Prostate gland (tissue), 2 donors: ENCODE data around the gene BMP3. TPM values are rescaled to one million over a fixed set of nuclear protein-coding genes. Genes with fewer than 3 reads are reported as not detected.

ENCODE experiments used
- DNase-seq: peaks from one replicate; pipeline ENCODE4 v3.0.0-alpha.2; 2019; ENCODE audit warnings: low spot score
- H3K27ac ChIP-seq, 2 donors: fragments of 200-600 bp; sonication (generic); 2 replicates each; pipeline ENCODE4 v1.5.1; 2017 to 2019
- H3K27me3 ChIP-seq: fragments of 200-600 bp; sonication (generic); replicated peaks from 2 replicates; pipeline ENCODE4 v1.5.1; 2019; ENCODE audit not compliant: insufficient read depth
- H3K36me3 ChIP-seq, 2 donors: fragments of 200-600 bp; sonication (generic); 1 replicate in 1 of 2; 2 replicates in 1 of 2; pipeline versions ENCODE4 v1.5.1 to v1.8.1; 2017 to 2019
- H3K4me1 ChIP-seq: fragments of 200-600 bp; sonication (generic); replicated peaks from 2 replicates; pipeline ENCODE4 v1.5.1; 2019
- H3K4me3 ChIP-seq, 2 donors: fragments of 200-600 bp; sonication (generic); 2 replicates each; pipeline ENCODE4 v1.5.1; 2017 to 2019
- H3K9me3 ChIP-seq: fragments of 200-600 bp; sonication (generic); 2 replicates; pipeline ENCODE4 v1.5.1; 2017
- CTCF ChIP-seq, 4 experiments: fragments of 200-600 bp in 2 of 4; fragments of 450-650 bp in 2 of 4; sonication (generic) in 2 of 4; IDR thresholded peaks; 1 replicate in 3 of 4; 2 replicates in 1 of 4; pipeline ENCODE4 v1.5.1; 2016 to 2019; ENCODE audit warnings: antibody characterized with exemption in 4 of 4, mild to moderate bottlenecking in 2 of 4, moderate library complexity in 2 of 4
- POLR2A ChIP-seq: fragments of 450-650 bp; IDR thresholded peaks from one replicate; pipeline ENCODE4 v1.6.1; 2016; ENCODE audit warnings: antibody characterized with exemption, mild to moderate bottlenecking
- POLR2AphosphoS5 ChIP-seq: sonication (generic); formaldehyde crosslinking; IDR thresholded peaks from one replicate; pipeline ENCODE4 v1.6.1; 2017; ENCODE audit warnings: antibody characterized with exemption
- WGBS: methylation state at CpG from one replicate; pipeline ENCODE4 v1.1.5; 2018; 5-methylcytosine and 5-hydroxymethylcytosine counted together
- intact Hi-C: fragments of 100-400 bp; cut with DNase I; formaldehyde crosslinking; loops from one replicate; pipeline ENCODE4 v1.14.2; 2022
- total RNA-seq, 2 donors: library from RNA; depleted of rRNA; stranded (reverse); fragments of >200 nt; gene quantifications; one replicate each; pipeline ENCODE4 v1.1.0, GENCODE V29; 2016

The BMP3 gene
- total RNA-seq, 2 donors from 2014 or later = 0.46 to 0.80 TPM

- no peaks in the 10 kb centered on the region for H3K9me3 ChIP-seq
- TF ChIP-seq CTCF (IDR thresholded peaks at IDR 0.05) (no peak), POLR2AphosphoS5 (no peak), POLR2A (no peak)
- no peak for DNase-seq
- intact Hi-C loops = no loop called here
- H3K36me3 ChIP-seq = no peaks in the 10 kb centered on the region
- no peaks in the 10 kb centered on the region for H3K4me1 ChIP-seq
- no peak overlapping the region for H3K4me3 ChIP-seq
- H3K27ac ChIP-seq = no peak overlapping the region
- H3K27me3 ChIP-seq = no peaks in the 10 kb centered on the region
- 80% methylated on average over 1 of the region's 1 CpG for WGBS
Observed at GRCh38 chr4:81058621-81059020, 28.1 kb downstream of the BMP3 start.

DNA sequence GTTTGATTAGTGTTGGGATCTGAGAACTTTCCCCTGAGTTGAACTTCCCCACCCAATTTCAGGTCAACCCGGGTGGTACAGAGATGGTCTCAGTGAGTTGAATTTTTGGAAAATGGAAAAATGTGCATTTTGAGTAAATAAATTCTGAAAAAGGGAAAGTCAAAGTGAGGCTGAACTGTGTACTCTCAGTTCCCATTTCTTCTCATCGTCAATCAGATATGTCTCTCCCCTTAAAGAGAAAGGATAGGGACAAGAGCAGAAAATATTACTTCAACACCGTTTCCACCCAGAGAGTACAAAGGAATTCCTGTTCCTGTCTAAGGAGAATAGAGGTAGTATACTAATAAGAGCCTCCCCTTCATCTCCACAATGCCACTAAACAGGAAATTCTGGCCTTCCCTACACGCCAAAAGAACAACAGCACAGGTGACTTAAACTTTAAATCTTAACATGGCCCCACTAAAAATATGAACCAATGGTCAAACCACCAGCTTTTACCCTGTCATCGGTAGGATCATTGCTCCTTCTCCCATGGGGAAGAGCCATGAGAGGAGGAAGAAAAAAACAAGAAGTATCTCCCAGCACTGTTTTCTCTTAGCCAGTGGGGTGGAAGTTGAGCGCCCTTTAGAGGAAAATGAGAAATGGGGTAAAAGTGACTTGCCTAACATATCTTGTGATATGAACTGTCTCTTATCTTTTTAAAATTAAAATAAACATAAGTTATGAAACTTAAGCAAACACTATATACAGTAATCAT lies 30.3 kb downstream of the BMP3 start:
- no peaks in the 10 kb centered on the region for H3K27me3 ChIP-seq
- intact Hi-C loops = no loop called here
- no peak for DNase-seq
- no peak overlapping the region for H3K4me3 ChIP-seq
- no peak for TF ChIP-seq CTCF (IDR thresholded peaks at IDR 0.05)
- no peak for TF ChIP-seq POLR2A
- no peak for TF ChIP-seq POLR2AphosphoS5
- H3K36me3 ChIP-seq = no peaks in the 10 kb centered on the region
- WGBS = 75% methylated on average over 6 of the region's 6 CpGs
- H3K4me1 ChIP-seq = no peaks in the 10 kb centered on the region
- H3K9me3 ChIP-seq = no peaks in the 10 kb centered on the region
- no peak overlapping the region for H3K27ac ChIP-seq

GRCh38 chr4:81061344-81061730 lies 30.8 kb downstream of the BMP3 start:
- Histone ChIP-seq H3K27me3 (no peaks in the 10 kb centered on the region), H3K4me3 (no peak overlapping the region), H3K27ac (no peak overlapping the region), H3K9me3 (no peaks in the 10 kb centered on the region), H3K4me1 (no peaks in the 10 kb centered on the region), H3K36me3 (no peaks in the 10 kb centered on the region)
- intact Hi-C loops = no loop called here
- TF ChIP-seq POLR2A (no peak), CTCF (IDR thresholded peaks at IDR 0.05) (no peak), POLR2AphosphoS5 (no peak)
- DNase-seq = no peak

- H3K4me1 ChIP-seq = no peaks in the 10 kb centered on the region
- 22% methylated on average over 1 of the region's 1 CpG for WGBS
- H3K27ac ChIP-seq = no peak overlapping the region
- no peaks in the 10 kb centered on the region for H3K36me3 ChIP-seq
- intact Hi-C loops = no loop called here
- TF ChIP-seq POLR2AphosphoS5 (no peak), POLR2A (no peak)
- no peaks in the 10 kb centered on the region for H3K27me3 ChIP-seq
- H3K9me3 ChIP-seq = no peaks in the 10 kb centered on the region
- DNase-seq = no peak
- H3K4me3 ChIP-seq = no peak overlapping the region
Observed at GRCh38 chr4:81062001-81062400, 31.5 kb downstream of the BMP3 start.

GRCh38 chr4:81065446-81065845 lies 34.9 kb downstream of the BMP3 start:
- TF ChIP-seq POLR2A = no peak
- TF ChIP-seq POLR2AphosphoS5 = no peak
- no peak for TF ChIP-seq CTCF (IDR thresholded peaks at IDR 0.05)
- Histone ChIP-seq H3K27me3 (no peaks in the 10 kb centered on the region), H3K36me3 (no peaks in the 10 kb centered on the region), H3K27ac (no peak overlapping the region), H3K4me1 (no peaks in the 10 kb centered on the region), H3K9me3 (no peaks in the 10 kb centered on the region), H3K4me3 (no peak overlapping the region)
- intact Hi-C loops = no loop called here
- WGBS = 55% methylated on average over 5 of the region's 5 CpGs
- DNase-seq = no peak
